SH-SY5Y (cell line): ENCODE measurements around the gene TSPO2.

Experiments used
- GATA2 ChIP-seq: IDR thresholded peaks from 2 replicates; pipeline ENCODE4 v1.6.1; 2011; ENCODE audit warnings: mild to moderate bottlenecking, low read depth, low read length
- GATA3 ChIP-seq: IDR thresholded peaks from 2 replicates; pipeline ENCODE4 v1.6.1; 2011; ENCODE audit warnings: low read depth, mild to moderate bottlenecking, low read length, moderate library complexity

TSPO2 gene, protein sequence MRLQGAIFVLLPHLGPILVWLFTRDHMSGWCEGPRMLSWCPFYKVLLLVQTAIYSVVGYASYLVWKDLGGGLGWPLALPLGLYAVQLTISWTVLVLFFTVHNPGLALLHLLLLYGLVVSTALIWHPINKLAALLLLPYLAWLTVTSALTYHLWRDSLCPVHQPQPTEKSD

DNA sequence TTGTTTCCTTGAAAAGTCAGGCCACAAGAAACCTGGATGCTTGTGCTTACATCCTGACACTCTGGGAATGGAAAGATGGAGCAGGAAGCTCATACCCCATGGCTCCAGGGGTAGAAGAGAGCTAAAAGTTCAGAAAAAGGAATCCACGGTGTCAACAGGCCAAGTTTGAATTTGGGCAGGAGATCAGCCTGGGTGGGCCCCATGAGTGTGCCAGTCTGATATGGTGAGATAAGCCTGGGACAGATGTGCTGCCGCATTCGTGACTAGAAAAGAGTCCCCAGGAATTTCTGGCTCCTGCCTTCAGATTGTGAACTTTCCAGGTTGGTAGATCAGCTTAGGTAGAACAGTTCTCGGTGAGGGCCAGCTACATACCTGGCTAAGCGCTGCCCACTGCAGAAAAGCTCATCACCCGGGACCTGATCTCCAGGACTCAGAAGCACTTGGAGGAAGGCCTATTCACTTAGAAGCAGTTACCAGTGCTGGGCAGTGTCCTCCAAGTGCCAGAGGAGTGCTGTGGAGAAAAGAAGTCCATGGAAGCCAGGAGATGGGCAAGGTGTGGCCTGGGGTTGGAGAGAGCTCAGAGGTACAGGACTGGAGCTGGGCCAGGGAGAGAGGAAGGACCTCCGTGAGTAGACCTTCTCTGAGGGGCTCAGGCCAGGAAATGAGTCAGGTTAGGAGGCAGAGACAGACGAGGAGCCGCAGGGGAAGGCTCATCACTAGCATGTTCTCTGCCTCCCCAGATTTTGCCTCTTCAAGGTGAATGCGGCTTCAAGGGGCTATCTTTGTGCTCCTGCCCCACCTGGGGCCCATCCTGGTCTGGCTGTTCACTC, at the start of gene TSPO2:
Gene TSPO2, plus strand, starts transcription at position 242 of the 830 bp plus-strand sequence. Its CDS starts 519 bp downstream, at position 761.
- TF ChIP-seq GATA2 (no peak), GATA3 (no peak)

GRCh38 chr6:40992746-40993145, 49.5 kb upstream of the TSPO2 start:
- no peak for TF ChIP-seq GATA2
- no peak for TF ChIP-seq GATA3

GRCh38 chr6:40996591-40997233, 45.6 kb upstream of the TSPO2 start:
- TF ChIP-seq GATA2 (no peak), GATA3 (no peak)

DNA sequence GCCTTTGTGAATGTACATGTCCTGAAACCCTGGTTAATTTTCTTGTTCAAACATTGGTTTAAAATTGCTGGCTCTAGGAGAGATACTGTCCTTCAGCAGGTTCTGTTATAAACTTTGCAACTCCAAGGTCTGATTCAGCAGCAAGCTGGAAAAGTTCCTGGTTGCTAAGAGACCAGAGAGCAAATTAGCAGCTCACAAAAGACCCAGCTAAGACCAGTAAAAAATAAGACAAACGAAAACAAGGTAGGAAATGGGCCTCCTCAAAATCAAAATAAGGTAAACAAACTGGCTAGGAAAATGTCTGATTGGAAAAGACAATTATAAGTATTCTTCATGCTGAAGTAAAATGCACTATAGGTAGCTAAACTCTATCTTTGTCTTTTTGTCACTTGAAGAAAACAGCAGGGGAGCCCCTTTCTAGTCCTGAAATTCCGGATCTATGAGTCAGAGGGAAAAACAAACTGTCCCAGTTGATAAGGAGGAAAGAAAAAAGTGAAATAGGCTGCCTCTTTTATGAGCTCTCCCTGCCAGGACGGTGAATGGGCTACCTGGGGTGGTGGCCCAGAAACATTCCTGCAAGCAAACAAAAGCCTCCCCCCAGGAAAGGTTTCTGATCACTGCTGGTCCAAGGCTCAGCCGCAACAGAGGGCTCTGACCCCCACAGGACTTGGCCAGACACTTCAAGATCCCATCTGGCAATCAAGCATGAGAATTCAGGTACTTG, 44.9 kb upstream of the TSPO2 start:
- no peak for TF ChIP-seq GATA3
- TF ChIP-seq GATA2, result no peak

DNA sequence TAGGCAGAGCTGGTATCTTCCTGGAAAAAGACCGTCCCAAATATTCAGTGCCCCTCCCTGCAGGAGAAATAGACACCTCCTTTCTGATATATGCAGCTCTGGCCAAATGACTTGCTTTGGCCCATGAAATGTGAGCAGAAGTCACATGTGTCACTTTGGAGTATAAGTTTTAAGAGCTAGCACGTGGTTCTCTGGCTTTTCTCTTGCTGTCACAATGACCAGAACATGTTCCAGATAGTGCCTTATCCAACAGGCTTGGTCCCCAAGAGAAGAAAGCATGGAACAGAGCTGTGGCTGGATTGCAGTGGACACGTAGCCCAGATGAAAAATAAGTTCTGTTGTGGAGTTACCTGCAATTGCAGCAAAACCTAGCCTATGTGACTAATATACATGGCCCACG, 43.6 kb upstream of the TSPO2 start:
- TF ChIP-seq GATA2 (no peak), GATA3 (no peak)

GRCh38 chr6:40999569-40999968, 42.7 kb upstream of the TSPO2 start:
- no peak for TF ChIP-seq GATA2

- TF ChIP-seq GATA3 (no peak), GATA2 (no peak)
Measured at GRCh38 chr6:41000248-41000647, 42.0 kb upstream of the TSPO2 start.

DNA sequence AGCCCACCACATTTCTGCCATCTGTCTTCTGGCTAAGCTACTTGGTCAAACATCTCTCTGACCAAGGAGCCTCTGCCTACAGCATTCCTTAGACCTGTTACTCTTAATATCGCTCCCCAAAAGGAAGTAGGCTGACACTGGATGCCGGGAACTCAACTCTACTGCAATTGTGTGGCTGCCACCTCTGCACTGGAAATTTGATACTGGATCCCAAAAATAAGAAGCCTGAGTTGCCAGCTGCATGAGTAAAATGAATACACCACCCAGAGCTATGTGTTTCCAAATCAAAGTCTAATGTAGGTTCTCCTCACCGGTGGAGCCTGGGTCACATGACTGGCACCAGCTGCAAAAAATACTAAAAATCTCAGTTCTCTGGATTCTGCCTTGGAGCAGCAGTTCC, 40.1 kb upstream of the TSPO2 start:
- no peak for TF ChIP-seq GATA2

DNA sequence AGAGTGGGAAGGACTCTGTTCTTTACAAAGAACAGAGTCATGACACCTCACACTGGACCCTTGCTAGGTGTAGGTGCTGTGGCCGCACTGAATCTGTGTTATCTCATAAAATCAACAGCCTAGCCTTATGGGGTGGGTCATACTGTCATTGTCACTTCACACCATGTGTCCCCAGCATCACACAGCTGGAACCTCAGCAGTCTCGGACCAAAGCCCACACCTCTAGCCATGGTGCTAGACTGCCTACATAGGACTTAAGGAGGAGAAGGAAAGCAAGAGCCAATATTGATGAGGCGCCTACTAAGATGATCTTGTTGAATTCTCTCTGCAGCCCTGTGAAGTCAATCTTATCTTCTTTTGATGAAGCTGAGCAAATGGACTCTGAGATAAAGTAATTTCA, 34.3 kb upstream of the TSPO2 start:
- no peak for TF ChIP-seq GATA3
- no peak for TF ChIP-seq GATA2

DNA sequence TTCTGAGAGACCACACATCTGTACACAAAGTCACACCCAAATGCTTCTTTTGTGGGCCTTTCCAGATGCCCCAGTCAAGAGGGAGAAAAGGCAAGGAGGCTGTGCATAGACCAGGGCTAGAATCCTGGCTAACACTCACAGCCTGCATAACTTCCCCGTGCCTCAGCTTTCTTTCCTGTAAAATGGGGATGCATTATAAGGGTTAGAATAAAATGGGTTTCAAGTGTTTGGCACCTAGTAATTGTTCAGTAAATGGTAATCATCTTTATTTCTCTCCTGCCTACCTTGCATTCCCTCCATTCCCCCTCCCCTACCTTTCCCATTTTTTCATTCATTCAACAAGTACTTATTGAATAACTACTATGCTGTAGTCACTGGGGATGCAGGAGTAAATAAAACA, 32.6 kb upstream of the TSPO2 start:
- TF ChIP-seq GATA3 (no peak), GATA2 (no peak)

- no peak for TF ChIP-seq GATA3
- TF ChIP-seq GATA2, result no peak
Measured at GRCh38 chr6:41011673-41012072, 30.6 kb upstream of the TSPO2 start.

DNA sequence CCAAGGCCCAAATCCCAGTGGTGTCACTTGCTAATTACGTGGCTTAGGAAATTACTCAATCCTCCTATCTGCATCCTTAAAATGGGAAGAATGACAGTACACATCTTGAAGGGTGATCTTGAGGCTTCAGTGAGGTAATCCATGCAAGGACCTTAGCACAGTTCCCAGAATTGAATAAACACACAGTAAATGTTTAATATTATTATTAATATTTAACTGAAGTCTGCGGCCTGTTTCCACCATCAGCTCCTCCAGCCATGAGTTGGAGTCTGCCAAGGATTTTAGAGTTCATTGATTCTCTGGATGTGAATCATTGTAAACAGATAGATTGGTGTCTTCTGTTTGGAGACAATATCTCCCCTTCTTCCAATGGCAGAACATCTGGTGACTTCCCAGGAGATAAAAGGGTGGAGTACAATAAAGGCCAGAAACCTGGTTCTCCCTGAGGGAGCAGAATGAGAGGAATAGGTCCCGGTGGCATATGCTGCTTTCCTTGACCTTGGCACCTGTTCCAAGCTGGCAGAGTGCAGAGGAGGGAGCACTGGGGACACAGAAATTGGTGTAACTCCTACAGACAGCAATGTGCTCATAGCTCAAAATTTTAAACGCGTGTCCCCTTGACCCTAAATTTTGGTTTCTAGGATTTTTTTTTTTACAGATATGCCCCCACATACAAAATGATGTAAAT, 28.7 kb upstream of the TSPO2 start:
- no peak for TF ChIP-seq GATA3
- no peak for TF ChIP-seq GATA2

GRCh38 chr6:41014780-41015179, 27.5 kb upstream of the TSPO2 start:
- no peak for TF ChIP-seq GATA2
- no peak for TF ChIP-seq GATA3

GRCh38 chr6:41017663-41018062, 24.6 kb upstream of the TSPO2 start:
- TF ChIP-seq GATA2, result no peak
- no peak for TF ChIP-seq GATA3

DNA sequence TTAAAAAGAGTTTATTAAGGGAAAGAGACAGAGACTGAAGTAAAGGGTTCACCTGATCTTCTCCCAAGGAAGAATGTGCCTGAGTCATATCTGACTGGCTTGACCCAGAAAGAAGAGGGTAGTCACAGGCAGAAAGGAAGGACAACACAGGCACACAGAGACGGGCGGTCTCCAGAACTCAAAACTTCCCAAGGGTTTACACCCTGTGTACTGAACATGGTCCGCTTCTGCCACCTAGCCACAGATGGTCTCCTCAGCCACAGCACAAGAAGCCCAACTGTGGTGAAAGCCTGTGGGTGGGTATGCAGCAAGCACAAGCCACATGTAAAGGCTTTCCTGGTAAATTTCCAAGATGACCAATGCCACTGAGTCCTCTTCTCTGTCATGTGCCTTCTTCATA, 20.4 kb upstream of the TSPO2 start:
- TF ChIP-seq GATA3 (no peak), GATA2 (no peak)
